ENCODE data around the gene CBFA2T2.

DNA sequence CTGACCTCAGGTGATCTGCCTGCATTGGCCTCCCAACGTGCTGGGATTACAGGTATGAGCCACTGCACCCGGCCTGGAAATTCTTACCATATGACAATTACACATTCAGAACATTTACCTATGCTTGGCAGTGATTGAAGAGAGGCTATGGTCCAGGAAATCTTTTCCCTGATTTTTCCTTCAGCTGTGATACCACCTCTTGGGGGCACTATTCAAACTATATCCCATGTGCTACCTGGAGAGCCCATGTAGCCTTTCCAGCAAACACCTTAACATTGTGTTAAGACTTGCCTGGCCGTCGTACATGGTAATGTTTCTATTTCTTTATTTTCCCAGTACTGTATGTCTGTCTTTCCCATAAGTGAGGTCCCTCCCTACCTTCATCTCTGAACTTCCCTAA lies 110.5 kb downstream of the CBFA2T2 start:
- TF ChIP-seq, protein P1, sequence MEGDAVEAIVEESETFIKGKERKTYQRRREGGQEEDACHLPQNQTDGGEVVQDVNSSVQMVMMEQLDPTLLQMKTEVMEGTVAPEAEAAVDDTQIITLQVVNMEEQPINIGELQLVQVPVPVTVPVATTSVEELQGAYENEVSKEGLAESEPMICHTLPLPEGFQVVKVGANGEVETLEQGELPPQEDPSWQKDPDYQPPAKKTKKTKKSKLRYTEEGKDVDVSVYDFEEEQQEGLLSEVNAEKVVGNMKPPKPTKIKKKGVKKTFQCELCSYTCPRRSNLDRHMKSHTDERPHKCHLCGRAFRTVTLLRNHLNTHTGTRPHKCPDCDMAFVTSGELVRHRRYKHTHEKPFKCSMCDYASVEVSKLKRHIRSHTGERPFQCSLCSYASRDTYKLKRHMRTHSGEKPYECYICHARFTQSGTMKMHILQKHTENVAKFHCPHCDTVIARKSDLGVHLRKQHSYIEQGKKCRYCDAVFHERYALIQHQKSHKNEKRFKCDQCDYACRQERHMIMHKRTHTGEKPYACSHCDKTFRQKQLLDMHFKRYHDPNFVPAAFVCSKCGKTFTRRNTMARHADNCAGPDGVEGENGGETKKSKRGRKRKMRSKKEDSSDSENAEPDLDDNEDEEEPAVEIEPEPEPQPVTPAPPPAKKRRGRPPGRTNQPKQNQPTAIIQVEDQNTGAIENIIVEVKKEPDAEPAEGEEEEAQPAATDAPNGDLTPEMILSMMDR (IDR thresholded peaks at IDR 0.05) = no peak
- no peak for TF ChIP-seq EP300 (IDR thresholded peaks at IDR 0.05)

All from stomach (tissue), 4 donors.